ENCODE measurements around the gene GAS5. TPM values are rescaled to one million over a fixed set of nuclear protein-coding genes. Genes with fewer than 3 reads are reported as not detected.
A peak's percentile ranks its signal among the peaks of the same experiment; 100 is the strongest.

GAS5 gene
- total and polyA plus RNA-seq, 9 of the 15 experiments (the other 6 are each of a cell fraction or from before 2014, with no cell fraction given): 565 to 1,860 (median 1,006) TPM

DNA sequence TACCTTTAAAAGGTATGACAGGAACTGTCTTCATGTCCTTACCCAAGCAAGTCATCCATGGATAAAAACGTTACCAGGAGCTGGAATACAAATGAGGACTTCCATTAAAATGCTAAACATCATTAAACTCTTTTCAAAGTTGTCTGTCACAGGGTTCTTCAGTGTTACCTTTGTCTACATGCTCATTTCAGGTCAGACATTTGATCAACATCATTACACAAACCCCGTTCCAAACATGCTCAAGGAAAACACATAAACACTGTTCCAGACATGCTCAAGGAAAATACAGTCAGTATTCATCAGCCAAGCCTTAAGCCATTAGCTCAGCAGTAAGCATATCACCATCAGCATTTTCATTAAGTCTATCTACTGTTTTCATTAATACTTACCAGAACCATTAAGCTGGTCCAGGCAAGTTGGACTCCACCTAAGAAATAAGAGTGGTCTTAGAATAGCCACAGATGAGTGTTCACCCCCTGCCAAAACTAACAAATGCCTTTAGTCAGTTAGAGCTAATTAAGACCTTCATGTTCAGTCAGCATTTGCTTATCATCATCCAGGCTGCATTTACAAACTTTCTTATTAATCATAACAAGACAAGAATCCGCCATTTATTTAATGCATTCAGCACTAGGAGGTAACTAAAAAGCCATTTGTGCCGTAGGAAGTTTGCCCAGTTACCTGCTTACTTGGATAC, 2.2 kb downstream of the GAS5 start (continued):
- TF ChIP-seq ZNF232 (CRISPR knock-in tag; IDR thresholded peaks at IDR 0.05): no peak
- no peak for TF ChIP-seq DMBX1 (CRISPR knock-in tag; IDR thresholded peaks at IDR 0.05; ENCODE audit: borderline replicate concordance)
- TF ChIP-seq, protein P1, sequence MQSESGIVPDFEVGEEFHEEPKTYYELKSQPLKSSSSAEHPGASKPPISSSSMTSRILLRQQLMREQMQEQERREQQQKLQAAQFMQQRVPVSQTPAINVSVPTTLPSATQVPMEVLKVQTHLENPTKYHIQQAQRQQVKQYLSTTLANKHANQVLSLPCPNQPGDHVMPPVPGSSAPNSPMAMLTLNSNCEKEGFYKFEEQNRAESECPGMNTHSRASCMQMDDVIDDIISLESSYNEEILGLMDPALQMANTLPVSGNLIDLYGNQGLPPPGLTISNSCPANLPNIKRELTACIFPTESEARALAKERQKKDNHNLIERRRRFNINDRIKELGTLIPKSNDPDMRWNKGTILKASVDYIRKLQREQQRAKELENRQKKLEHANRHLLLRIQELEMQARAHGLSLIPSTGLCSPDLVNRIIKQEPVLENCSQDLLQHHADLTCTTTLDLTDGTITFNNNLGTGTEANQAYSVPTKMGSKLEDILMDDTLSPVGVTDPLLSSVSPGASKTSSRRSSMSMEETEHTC (IDR thresholded peaks at IDR 0.05): no peak
- TF ChIP-seq HMG20A (CRISPR knock-in tag; conservative IDR thresholded peaks at IDR 0.05): no peak
- TF ChIP-seq DACH1 (IDR thresholded peaks at IDR 0.05; ENCODE audit: partially characterized antibody): peak; percentile 38
- no peak for TF ChIP-seq PHF21A (IDR thresholded peaks at IDR 0.05; ENCODE audit: borderline replicate concordance, low read depth)
- TF ChIP-seq, protein P2, sequence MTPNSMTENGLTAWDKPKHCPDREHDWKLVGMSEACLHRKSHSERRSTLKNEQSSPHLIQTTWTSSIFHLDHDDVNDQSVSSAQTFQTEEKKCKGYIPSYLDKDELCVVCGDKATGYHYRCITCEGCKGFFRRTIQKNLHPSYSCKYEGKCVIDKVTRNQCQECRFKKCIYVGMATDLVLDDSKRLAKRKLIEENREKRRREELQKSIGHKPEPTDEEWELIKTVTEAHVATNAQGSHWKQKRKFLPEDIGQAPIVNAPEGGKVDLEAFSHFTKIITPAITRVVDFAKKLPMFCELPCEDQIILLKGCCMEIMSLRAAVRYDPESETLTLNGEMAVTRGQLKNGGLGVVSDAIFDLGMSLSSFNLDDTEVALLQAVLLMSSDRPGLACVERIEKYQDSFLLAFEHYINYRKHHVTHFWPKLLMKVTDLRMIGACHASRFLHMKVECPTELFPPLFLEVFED (CRISPR knock-in tag; conservative IDR thresholded peaks at IDR 0.05): 0 out of 2 replicates have a peak, but pooled peaks have one; percentile 60
- no peak for TF ChIP-seq ZBTB7A (IDR thresholded peaks at IDR 0.05; ENCODE audit: borderline replicate concordance, control insufficient read depth, low read depth, low read length)
